Upper lobe of left lung (tissue), 4 donors: ENCODE data around the gene KRTAP9-4.
"Not testable (repeated sequence)": the region's sequence is repeated elsewhere in the genome, so short reads cannot be mapped to it uniquely, and the experiment has no call there.

ENCODE experiments used
- POLR2A ChIP-seq, 4 donors: fragments of 450-650 bp; IDR thresholded peaks; one replicate each; pipeline ENCODE4 v1.5.1; 2016 to 2017; ENCODE audit warnings: antibody characterized with exemption in 4 of 4, mild to moderate bottlenecking in 2 of 4
- POLR2AphosphoS5 ChIP-seq, 2 donors: sonication (generic); formaldehyde crosslinking; IDR thresholded peaks; one replicate each; pipeline ENCODE4 v1.5.1; 2017; ENCODE audit warnings: antibody characterized with exemption in 2 of 2
- TF ChIP-seq, protein P1 (sequence below), 6 experiments: fragments of 450-650 bp in 4 of 6; fragments of 200-600 bp in 2 of 6; sonication (generic) in 2 of 6; IDR thresholded peaks; one replicate each; pipeline ENCODE4 v1.5.1; 2016 to 2019; ENCODE audit warnings: antibody characterized with exemption in 6 of 6

DNA sequence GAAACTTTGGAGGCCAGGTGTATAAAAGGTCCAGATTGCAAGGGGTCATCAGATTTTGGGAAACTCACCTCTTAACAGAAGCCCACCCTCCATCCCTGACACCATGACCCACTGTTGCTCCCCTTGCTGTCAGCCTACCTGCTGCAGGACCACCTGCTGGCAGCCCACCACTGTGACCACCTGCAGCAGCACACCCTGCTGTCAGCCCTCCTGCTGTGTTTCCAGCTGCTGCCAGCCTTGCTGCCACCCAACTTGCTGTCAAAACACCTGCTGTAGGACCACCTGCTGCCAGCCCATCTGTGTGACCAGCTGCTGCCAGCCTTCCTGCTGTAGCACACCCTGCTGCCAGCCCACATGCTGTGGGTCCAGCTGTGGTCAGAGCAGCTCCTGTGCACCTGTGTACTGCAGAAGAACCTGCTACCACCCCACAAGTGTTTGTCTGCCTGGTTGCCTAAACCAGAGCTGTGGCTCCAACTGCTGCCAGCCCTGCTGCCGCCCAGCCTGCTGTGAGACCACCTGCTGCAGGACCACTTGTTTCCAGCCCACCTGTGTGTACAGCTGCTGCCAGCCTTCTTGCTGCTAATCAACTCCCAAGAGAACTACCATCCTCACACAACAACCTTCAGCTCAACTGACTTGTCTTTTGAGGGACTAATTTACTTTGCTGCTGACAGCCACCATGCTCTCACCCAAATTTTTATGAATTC, 16.9 kb upstream of the KRTAP9-4 start, which contains the start of gene KRTAP9-3:
- TF ChIP-seq, protein P1, sequence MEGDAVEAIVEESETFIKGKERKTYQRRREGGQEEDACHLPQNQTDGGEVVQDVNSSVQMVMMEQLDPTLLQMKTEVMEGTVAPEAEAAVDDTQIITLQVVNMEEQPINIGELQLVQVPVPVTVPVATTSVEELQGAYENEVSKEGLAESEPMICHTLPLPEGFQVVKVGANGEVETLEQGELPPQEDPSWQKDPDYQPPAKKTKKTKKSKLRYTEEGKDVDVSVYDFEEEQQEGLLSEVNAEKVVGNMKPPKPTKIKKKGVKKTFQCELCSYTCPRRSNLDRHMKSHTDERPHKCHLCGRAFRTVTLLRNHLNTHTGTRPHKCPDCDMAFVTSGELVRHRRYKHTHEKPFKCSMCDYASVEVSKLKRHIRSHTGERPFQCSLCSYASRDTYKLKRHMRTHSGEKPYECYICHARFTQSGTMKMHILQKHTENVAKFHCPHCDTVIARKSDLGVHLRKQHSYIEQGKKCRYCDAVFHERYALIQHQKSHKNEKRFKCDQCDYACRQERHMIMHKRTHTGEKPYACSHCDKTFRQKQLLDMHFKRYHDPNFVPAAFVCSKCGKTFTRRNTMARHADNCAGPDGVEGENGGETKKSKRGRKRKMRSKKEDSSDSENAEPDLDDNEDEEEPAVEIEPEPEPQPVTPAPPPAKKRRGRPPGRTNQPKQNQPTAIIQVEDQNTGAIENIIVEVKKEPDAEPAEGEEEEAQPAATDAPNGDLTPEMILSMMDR (IDR thresholded peaks at IDR 0.05), result not testable (repeated sequence)
- TF ChIP-seq POLR2AphosphoS5, POLR2A (IDR thresholded peaks at IDR 0.05): not testable (repeated sequence)
